ENCODE data around the gene SLCO1A2. TPM values are rescaled to one million over a fixed set of nuclear protein-coding genes. Genes with fewer than 3 reads are reported as not detected.
"Not testable (repeated sequence)": the region's sequence is repeated elsewhere in the genome, so short reads cannot be mapped to it uniquely, and the experiment has no call there.

The SLCO1A2 gene, protein sequence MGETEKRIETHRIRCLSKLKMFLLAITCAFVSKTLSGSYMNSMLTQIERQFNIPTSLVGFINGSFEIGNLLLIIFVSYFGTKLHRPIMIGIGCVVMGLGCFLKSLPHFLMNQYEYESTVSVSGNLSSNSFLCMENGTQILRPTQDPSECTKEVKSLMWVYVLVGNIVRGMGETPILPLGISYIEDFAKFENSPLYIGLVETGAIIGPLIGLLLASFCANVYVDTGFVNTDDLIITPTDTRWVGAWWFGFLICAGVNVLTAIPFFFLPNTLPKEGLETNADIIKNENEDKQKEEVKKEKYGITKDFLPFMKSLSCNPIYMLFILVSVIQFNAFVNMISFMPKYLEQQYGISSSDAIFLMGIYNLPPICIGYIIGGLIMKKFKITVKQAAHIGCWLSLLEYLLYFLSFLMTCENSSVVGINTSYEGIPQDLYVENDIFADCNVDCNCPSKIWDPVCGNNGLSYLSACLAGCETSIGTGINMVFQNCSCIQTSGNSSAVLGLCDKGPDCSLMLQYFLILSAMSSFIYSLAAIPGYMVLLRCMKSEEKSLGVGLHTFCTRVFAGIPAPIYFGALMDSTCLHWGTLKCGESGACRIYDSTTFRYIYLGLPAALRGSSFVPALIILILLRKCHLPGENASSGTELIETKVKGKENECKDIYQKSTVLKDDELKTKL
- not detected for total RNA-seq

DNA sequence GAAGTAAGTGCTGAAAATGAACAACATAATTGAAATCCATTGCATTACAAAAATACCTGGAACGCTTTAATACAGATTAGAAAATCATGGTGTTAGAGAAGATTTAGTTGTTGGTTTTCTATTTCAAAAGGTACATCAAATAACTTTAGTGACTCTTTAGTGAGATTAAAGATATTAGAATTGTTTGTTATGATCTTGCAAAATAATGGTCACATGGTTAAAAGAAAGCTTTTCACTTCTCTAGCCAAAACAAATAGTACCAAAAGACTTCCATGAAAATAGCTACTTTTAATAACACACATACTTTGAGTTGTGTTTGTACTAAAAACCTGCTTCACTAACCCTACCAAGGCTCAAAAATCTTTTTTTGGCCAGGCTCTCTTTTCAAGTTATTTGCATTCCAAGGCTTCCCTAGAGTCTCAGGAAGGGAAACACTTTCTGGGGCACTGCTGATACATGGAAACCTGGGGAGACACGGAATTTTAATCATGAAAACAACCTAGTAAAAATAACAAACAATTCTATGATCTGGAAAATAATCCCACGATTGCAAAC lies at the start of gene SLCO1A2:
TSS of gene SLCO1A2 (minus strand) at position 147 of the 555 bp plus-strand sequence. CDS start 270 bp downstream, outside the sequence.
- Mint-ChIP-seq H3K27me3 (peaks cover under 1 to 3% of the 10 kb centered on the region in 2 donors), H3K9me3 (peaks cover 6% of the 10 kb centered on the region), H3K4me1 (ENCODE audit: low read depth in 2 of 2) (no peaks in the 10 kb centered on the region), H3K27ac (no peak within 1 kb of the TSS), H3K4me3 (no peak within 1 kb of the TSS), H3K36me3 (no peaks in the 10 kb centered on the region)
- no peak for DNase-seq (ENCODE audit: low spot score)
- ATAC-seq = no peak

DNA sequence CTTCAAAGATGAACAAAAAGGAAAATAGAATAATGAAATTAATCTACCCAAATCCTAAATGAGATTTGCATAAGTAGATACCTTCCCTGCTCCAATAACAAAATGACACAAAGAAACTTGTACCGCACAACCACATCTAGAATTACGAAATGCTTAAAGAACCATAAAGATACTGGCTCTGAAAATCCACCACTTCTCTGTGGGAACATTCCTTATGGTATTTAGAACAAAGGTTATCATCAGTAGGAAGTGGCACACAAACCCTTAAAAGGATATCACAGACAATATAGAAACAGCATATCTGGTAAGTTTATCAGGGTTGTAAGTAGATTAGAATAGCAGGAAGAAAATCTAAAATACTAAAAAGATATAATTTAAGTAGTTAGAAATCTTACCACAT lies 49.5 kb upstream of the SLCO1A2 start:
- no peak for DNase-seq (ENCODE audit: low spot score)
- peaks cover 2 to 7% of the 10 kb centered on the region in 2 donors for H3K27me3 Mint-ChIP-seq
- no peak for ATAC-seq

DNA sequence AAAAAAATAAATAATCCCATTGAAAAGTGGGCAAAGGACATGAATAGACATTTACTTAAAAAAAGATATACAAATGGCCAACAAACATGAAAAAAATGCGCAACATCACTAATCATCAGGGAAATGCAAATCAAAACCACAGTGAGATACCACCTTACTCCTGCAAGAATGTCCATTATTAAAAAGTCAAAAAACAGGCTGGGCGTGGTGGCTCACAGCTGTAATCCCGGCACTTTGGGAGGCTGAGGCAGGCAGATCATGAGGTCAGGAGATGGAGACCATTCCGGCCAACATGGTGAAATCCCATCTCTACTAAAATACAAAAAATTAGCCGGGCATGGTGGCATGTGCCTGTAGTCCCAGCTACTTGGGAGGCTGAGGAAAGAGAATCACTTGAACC lies 46.6 kb upstream of the SLCO1A2 start:
- DNase-seq (ENCODE audit: low spot score); H3K4me3 Mint-ChIP-seq; ATAC-seq; H3K4me1 Mint-ChIP-seq (ENCODE audit: low read depth in 2 of 2); H3K27me3 Mint-ChIP-seq; H3K9me3 Mint-ChIP-seq; H3K27ac Mint-ChIP-seq; H3K36me3 Mint-ChIP-seq: not testable (repeated sequence)

More for the DNA sequence above, 49.5 kb upstream of the SLCO1A2 start:
- no peaks in the 10 kb centered on the region for H3K36me3 Mint-ChIP-seq
- no peaks in the 10 kb centered on the region for H3K9me3 Mint-ChIP-seq
- H3K4me3 Mint-ChIP-seq = no peak overlapping the region
- H3K27ac Mint-ChIP-seq = no peak overlapping the region
- H3K4me1 Mint-ChIP-seq (ENCODE audit: low read depth in 2 of 2) = no peaks in the 10 kb centered on the region

DNA sequence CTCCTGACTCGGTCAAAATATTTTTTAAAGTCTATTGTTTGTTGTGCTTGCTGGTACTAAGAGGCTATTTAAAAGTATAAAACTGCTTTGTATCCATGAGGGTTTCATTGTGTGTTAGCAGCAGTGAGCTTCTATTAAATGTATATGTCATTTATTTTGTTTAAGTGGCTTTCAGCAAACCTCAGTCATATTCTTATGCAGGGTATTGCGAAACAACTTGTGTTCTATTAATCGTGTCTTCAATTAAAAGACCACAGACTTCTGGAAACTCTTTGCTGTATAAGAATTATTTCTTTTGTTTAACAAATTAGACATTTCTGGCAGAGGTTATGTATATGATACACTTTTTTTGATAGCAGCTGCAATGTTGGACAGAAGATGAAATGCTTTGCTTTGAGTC lies 44.5 kb upstream of the SLCO1A2 start:
- H3K4me3 Mint-ChIP-seq = no peak overlapping the region
- no peak for ATAC-seq
- H3K4me1 Mint-ChIP-seq (ENCODE audit: low read depth in 2 of 2) = no peaks in the 10 kb centered on the region
- no peak overlapping the region for H3K27ac Mint-ChIP-seq
- no peaks in the 10 kb centered on the region for H3K36me3 Mint-ChIP-seq
- no peaks in the 10 kb centered on the region for H3K9me3 Mint-ChIP-seq
- DNase-seq (ENCODE audit: low spot score) = no peak
- peaks cover 6 to 7% of the 10 kb centered on the region in 2 donors for H3K27me3 Mint-ChIP-seq

DNA sequence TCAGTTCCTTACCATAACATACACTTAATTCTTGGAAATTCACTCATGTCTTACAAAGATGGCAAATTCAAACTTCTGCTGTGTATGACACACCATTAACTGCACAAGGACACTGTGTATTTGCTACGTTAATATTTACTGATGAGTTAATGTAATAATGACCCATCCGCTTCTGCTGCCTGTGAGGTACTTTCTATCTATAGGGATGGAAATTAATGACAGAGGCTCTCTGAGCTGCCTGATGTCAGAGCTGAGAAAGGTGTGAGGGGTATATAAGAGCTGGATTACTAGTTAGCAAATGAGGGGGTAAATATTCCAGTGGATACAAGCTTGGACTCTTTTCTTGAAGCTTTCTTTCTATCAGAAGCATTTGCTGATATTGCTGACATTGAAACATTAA lies 37.9 kb upstream of the SLCO1A2 start, which contains the start of gene IAPP:
TSS of gene IAPP (plus strand) at position 301 of the 400 bp plus-strand sequence. CDS start 450 bp downstream, outside the sequence.
- Mint-ChIP-seq H3K9me3 (no peaks in the 10 kb centered on the region), H3K4me3 (no peak within 1 kb of the TSS), H3K36me3 (no peaks in the 10 kb centered on the region), H3K4me1 (ENCODE audit: low read depth in 2 of 2) (peaks cover 4 to 7% of the 10 kb centered on the region in 2 donors), H3K27ac (no peak within 1 kb of the TSS), H3K27me3 (peaks cover 5 to 6% of the 10 kb centered on the region in 2 donors)
- no peak for ATAC-seq
- DNase-seq (ENCODE audit: low spot score) = no peak

DNA sequence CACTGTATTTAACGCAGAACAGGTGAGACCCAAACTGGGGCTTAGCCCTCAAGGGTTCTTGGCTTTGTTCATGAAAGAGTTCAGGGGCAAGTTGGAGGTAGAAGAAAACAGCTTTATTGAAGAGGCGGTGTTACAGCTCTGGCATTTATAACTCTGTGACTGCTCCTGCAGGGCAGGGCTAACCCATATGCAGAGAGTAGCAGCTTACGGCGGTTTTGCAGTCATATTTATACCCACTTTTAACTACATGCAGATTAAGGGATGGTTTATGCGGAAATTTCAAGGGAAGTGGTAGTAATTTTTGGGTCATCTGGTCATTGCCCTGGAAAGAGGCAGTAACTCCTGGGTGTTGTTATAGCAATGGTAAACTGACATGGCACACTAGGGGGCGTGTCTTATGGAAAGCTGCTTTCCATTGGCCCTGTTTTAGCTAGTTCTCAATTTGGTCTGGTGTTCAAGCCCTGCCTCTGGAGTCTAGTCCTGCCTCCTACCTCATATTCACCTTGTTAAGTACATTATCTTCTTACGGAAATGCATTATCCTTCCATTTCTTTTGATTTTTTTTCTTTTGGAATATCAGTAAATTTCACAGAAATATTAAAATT lies 36.2 kb upstream of the SLCO1A2 start:
- H3K9me3 Mint-ChIP-seq = no peaks in the 10 kb centered on the region
- no peak overlapping the region for H3K27ac Mint-ChIP-seq
- DNase-seq (ENCODE audit: low spot score) (no peak), ATAC-seq (no peak)
- H3K27me3 Mint-ChIP-seq = peaks cover 3 to 5% of the 10 kb centered on the region in 2 donors
- H3K4me3 Mint-ChIP-seq = no peak overlapping the region
- peaks cover 4 to 7% of the 10 kb centered on the region in 2 donors for H3K4me1 Mint-ChIP-seq (ENCODE audit: low read depth in 2 of 2)
- H3K36me3 Mint-ChIP-seq = no peaks in the 10 kb centered on the region

DNA sequence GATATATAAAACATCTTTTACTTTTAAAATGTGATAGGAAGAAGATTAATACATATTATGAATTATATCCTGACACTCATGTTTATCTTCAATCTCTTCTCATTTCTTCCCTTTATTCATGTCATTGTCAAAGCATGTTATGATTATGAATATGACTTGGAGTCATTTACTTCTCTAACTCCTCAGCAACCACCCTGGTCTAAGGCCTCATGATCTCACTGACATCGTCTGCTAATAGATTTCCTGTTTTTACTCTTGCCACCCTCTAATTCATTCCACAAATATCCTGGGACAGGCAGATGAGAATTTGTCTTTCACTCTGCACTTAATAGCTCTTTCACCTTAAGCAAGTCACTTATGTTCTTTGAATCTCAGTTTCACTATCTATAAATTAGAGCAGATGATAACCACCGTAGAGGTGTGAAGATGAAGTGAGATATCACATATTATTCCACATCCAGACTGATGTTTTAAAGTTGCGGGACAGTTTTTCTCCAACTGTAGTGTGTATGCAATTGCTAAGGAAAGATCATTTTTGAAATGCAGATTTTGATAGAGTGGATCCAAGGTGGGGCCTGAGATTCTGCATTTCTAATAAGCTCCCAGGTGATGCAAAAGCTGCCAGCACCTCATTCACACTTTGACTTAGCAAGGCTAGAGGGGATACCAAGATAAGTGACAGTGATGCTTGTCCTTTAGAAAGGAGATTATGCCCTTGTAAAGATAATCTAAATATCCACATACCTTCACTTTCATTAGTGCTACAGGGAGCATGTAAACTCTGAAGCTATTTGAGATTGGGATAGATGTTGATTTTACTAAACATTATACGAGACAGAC lies 34.6 kb upstream of the SLCO1A2 start:
- Mint-ChIP-seq H3K27ac (no peak overlapping the region), H3K9me3 (peaks cover 5% of the 10 kb centered on the region), H3K27me3 (peaks cover 3 to 5% of the 10 kb centered on the region in 2 donors), H3K36me3 (no peaks in the 10 kb centered on the region), H3K4me1 (ENCODE audit: low read depth in 2 of 2) (peaks cover 4 to 7% of the 10 kb centered on the region in 2 donors), H3K4me3 (no peak overlapping the region)
- ATAC-seq (no peak), DNase-seq (ENCODE audit: low spot score) (no peak)

DNA sequence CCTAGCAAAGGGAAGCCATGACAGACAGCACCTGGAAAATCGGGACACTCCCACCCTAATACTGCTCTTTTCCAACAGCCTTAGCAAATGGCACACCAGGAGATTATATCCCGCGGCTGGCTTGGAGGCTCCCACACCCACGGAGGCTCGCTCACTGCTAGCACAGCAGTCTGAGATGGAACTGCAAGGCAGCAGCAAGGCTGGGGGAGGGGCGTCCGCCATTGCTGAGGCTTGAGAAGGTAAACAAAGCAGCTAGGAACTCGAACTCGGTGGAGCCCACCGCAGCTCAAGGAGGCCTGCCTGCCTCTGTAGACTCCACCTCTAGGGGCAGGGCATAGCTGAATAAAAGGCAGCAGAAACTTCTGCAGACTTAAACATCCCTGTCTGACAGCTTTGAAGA lies 25.9 kb upstream of the SLCO1A2 start:
- ATAC-seq; H3K4me1 Mint-ChIP-seq (ENCODE audit: low read depth in 2 of 2); H3K27ac Mint-ChIP-seq; H3K4me3 Mint-ChIP-seq; H3K36me3 Mint-ChIP-seq; DNase-seq (ENCODE audit: low spot score): not testable (repeated sequence)
- Mint-ChIP-seq H3K27me3 (peaks cover 2 to 20% of the 10 kb centered on the region in 2 donors), H3K9me3 (peaks cover 17% of the 10 kb centered on the region)

DNA sequence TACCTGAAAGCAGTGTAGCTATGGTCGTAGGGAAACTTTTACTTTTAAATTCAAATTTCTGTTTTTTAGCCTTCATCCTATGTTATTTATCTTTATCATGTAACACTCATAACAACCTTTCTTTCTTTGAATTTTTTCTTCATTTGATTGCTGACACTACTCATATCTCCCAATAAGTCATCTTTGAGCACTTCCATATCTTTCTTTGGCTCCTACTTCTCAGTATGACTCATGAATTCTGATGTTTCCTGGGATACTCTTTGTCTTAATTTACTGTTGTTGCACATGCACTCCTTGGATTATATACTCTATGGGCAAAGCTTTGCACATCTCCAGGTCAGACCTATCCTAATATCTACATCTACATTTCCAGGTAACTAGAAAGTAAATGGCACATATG lies 19.9 kb upstream of the SLCO1A2 start:
- ATAC-seq (no peak), DNase-seq (ENCODE audit: low spot score) (no peak)
- Mint-ChIP-seq H3K4me3 (no peak overlapping the region), H3K27me3 (peaks cover 3 to 27% of the 10 kb centered on the region in 2 donors), H3K4me1 (ENCODE audit: low read depth in 2 of 2) (no peaks in the 10 kb centered on the region), H3K36me3 (no peaks in the 10 kb centered on the region), H3K9me3 (peaks cover 2% of the 10 kb centered on the region), H3K27ac (no peak overlapping the region)

DNA sequence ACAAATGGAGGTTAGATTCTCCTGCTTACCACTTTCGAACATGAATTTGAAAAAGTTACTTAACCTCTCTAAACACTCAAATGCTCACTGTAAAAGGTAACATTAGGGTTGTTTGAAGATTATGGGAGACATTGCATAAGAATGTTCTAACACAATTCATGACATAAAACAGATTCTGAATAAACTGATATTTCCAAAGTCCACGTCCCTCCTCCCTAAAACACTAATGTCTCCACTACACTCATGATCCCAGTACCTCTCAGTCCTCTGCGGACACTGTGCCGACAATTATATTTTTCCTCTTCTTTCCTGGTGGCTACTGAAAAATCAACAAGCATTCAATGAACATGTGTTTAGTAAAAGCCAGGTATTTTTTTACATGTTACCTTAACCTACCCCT lies 19.2 kb upstream of the SLCO1A2 start:
- Mint-ChIP-seq H3K36me3 (no peaks in the 10 kb centered on the region), H3K27ac (no peak overlapping the region), H3K9me3 (peaks cover 2% of the 10 kb centered on the region), H3K27me3 (peaks cover 3 to 32% of the 10 kb centered on the region in 2 donors), H3K4me1 (ENCODE audit: low read depth in 2 of 2) (no peaks in the 10 kb centered on the region), H3K4me3 (no peak overlapping the region)
- no peak for DNase-seq (ENCODE audit: low spot score)
- ATAC-seq = no peak

DNA sequence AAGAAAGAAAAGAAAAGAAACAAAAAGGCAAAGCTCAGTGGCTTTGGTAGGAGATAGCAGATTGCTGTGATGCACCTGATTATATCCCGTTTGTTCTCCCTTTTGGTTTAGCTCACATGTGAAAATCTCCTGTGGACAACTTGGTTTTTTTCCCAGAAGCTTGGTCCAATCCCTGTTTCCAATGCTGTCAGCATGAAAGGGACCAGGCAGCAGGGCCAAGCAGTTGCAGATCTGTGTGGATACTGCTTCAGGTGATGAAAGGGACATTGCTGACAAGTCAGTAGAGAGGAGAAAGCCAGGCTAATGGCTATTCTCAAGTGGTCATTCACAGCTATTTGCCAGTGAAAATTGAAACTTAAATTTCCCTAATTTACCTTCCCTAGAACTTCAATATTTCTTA lies 18.8 kb upstream of the SLCO1A2 start:
- Mint-ChIP-seq H3K9me3 (peaks cover 2% of the 10 kb centered on the region), H3K27me3 (peaks cover 3 to 37% of the 10 kb centered on the region in 2 donors)
- ATAC-seq = no peak

DNA sequence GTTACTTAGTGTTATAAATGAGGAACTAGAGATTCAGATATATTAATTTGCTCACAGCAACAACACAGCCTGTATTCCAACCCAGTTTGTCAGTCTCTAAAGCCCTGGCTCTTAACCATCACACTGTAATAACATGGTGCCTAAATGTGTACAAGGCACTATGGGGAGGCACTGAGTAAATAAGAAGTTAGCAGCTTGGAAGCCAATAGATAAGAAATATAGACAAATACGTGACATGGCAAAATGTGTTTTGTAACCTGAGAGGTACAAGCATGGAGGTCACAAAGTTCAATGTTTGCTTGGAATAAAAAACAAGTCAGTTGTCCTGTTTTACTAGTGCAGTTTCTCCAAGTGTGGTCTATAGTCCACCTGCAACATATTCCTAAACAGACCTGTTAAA lies 16.3 kb upstream of the SLCO1A2 start:
- H3K27me3 Mint-ChIP-seq = peaks cover 7 to 41% of the 10 kb centered on the region in 2 donors
- no peak for DNase-seq (ENCODE audit: low spot score)
- H3K36me3 Mint-ChIP-seq = no peaks in the 10 kb centered on the region
- peaks cover 5% of the 10 kb centered on the region for H3K9me3 Mint-ChIP-seq
- no peak overlapping the region for H3K27ac Mint-ChIP-seq
- no peaks in the 10 kb centered on the region for H3K4me1 Mint-ChIP-seq (ENCODE audit: low read depth in 2 of 2)
- no peak overlapping the region for H3K4me3 Mint-ChIP-seq
- ATAC-seq = no peak

More for the DNA sequence above, 18.8 kb upstream of the SLCO1A2 start:
- Mint-ChIP-seq H3K36me3 (no peaks in the 10 kb centered on the region), H3K27ac (no peak overlapping the region), H3K4me1 (ENCODE audit: low read depth in 2 of 2) (no peaks in the 10 kb centered on the region), H3K4me3 (no peak overlapping the region)
- no peak for DNase-seq (ENCODE audit: low spot score)

Data from natural killer cell treated with Interleukin-12 subunit alpha and Interleukin-12 subunit beta and Interleukin-15 and Interleukin-18, amount 100 ng/mL, for 72 hours (primary cell).